ENCODE data around the gene CCNA2. TPM values are rescaled to one million over a fixed set of nuclear protein-coding genes. Genes with fewer than 3 reads are reported as not detected.

Gene CCNA2
- total RNA-seq, 3 donors from 2014 or later = 2.8 to 18.9 (median 4.0) TPM

DNA sequence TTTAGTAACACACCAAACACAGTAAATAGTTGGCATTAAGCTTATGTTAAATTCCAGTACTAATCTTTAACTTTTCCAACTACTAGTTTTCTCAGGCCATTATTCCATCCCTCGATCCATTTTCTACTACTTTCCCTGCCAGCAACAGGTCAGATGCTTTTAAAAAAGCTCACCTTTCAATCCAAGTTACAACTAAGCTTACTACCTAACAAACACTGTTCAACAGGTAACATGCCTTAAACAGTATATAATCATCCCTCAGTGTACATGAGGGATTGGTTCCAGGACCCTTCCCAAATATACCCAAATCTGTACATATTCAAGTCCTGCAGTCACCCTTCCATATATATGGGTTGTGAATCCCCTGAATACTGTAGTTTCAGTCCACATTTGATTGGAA lies 5.5 kb downstream of the CCNA2 start:
- TF ChIP-seq, protein P1, sequence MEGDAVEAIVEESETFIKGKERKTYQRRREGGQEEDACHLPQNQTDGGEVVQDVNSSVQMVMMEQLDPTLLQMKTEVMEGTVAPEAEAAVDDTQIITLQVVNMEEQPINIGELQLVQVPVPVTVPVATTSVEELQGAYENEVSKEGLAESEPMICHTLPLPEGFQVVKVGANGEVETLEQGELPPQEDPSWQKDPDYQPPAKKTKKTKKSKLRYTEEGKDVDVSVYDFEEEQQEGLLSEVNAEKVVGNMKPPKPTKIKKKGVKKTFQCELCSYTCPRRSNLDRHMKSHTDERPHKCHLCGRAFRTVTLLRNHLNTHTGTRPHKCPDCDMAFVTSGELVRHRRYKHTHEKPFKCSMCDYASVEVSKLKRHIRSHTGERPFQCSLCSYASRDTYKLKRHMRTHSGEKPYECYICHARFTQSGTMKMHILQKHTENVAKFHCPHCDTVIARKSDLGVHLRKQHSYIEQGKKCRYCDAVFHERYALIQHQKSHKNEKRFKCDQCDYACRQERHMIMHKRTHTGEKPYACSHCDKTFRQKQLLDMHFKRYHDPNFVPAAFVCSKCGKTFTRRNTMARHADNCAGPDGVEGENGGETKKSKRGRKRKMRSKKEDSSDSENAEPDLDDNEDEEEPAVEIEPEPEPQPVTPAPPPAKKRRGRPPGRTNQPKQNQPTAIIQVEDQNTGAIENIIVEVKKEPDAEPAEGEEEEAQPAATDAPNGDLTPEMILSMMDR (IDR thresholded peaks at IDR 0.05) = no peak
- Histone ChIP-seq H3K4me3 (no peak overlapping the region), H3K36me3 (ENCODE audit: low read depth) (no peaks in the 10 kb centered on the region), H3K9me3 (no peaks in the 10 kb centered on the region), H3K4me1 (ENCODE audit: low read depth) (no peaks in the 10 kb centered on the region)
- no peak for DNase-seq
- ATAC-seq = no peak
- intact Hi-C loops (cut with DNase I, micrococcal nuclease) = no loop called here

DNA sequence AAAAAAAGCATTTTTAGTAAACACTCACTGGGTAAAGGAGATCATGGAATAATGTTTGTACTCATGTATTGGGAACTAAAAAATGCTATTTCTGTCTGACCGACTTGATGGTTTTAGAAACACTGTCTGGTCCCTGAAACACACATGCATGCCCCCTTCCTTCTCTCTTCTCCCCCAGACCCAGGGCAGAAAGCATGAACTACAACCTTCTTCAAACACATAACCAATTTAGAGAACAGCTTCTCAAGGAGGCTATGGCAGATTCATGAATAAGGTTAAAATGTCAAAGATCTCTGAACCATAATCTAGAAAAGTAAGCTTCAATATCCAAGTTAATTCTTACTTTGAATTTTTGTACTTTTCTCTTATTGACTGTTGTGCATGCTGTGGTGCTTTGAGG lies 6.0 kb downstream of the CCNA2 start:
- H3K4me3 ChIP-seq = no peak overlapping the region
- intact Hi-C loops (cut with DNase I, micrococcal nuclease) = no loop called here
- H3K9me3 ChIP-seq = no peaks in the 10 kb centered on the region
- ATAC-seq (no peak), DNase-seq (no peak)
- H3K4me1 ChIP-seq (ENCODE audit: low read depth) = no peaks in the 10 kb centered on the region
- no peaks in the 10 kb centered on the region for H3K36me3 ChIP-seq (ENCODE audit: low read depth)
- TF ChIP-seq, protein P1 (IDR thresholded peaks at IDR 0.05) = no peak

DNA sequence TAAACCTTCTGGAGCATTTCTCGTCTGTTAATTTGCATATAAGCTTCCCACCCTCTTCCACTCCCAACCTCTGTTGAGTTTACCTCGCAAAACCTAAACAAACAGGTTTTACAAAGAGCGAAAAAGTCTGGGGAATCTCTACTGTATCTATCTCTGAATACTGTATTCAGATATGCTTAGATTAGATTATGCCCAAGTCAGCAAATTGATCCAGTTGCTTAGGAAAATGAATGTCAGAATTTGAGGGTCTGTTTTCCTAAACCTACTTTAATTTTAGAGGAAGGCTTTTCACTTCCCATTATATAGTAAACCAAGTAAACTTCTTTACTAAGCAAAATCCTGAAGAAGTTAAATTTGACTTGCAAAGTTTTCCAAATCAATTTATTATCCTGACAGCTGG lies 6.7 kb downstream of the CCNA2 start:
- ATAC-seq = no peak
- no peak for DNase-seq
- no peaks in the 10 kb centered on the region for H3K36me3 ChIP-seq (ENCODE audit: low read depth)
- no peaks in the 10 kb centered on the region for H3K4me1 ChIP-seq (ENCODE audit: low read depth)
- intact Hi-C loops (cut with DNase I, micrococcal nuclease) = no loop called here
- TF ChIP-seq, protein P1 (IDR thresholded peaks at IDR 0.05) = no peak
- H3K4me3 ChIP-seq = no peak overlapping the region
- H3K9me3 ChIP-seq = no peaks in the 10 kb centered on the region

DNA sequence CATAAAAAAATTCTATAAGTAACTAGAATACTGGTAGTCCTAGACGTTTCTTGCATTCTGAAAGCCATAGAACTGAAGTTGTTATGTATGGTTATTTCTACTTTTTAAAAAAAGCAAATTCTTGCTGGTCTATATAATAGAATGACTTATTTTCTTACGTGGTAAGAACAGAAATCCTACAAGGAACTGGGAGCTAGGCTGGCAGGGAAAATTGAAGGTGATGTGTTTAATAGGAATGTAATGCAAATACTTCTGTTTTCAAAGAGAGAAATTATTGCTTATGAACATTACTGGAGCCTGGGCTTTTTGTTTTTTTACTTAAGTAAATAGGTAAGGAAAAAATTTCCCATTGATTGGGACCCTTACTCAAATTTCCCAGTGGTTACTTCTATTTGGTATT lies 8.9 kb downstream of the CCNA2 start:
- no peak overlapping the region for H3K4me3 ChIP-seq
- no peaks in the 10 kb centered on the region for H3K9me3 ChIP-seq
- TF ChIP-seq, protein P1 (IDR thresholded peaks at IDR 0.05) = no peak
- no peak for ATAC-seq
- intact Hi-C loops (cut with DNase I, micrococcal nuclease) = no loop called here
- DNase-seq = no peak
- no peaks in the 10 kb centered on the region for H3K36me3 ChIP-seq (ENCODE audit: low read depth)
- no peaks in the 10 kb centered on the region for H3K4me1 ChIP-seq (ENCODE audit: low read depth)

DNA sequence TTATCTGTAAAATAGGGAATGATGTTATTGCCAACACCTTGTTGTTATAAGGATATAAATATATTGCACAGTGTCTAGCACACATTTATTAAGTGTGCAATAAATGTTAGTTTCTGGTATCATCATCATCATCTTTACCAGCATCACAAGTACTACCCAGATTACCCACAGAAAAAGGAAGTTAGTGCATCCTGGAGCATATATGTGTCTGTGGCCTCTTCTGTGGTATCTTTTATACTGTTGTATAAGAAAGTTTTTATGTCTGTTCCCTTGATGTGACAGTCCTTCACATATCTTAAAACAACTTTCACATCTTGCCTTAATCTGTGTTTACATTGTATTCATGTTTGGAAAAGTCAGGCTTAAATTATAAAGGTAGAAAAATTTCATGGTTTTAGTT lies 12.6 kb downstream of the CCNA2 start:
- H3K36me3 ChIP-seq (ENCODE audit: low read depth) = no peaks in the 10 kb centered on the region
- intact Hi-C loops (cut with DNase I, micrococcal nuclease) = no loop called here
- no peak for DNase-seq
- TF ChIP-seq, protein P1 (IDR thresholded peaks at IDR 0.05) = no peak
- no peak for ATAC-seq
- no peak overlapping the region for H3K4me3 ChIP-seq
- no peaks in the 10 kb centered on the region for H3K9me3 ChIP-seq
- H3K4me1 ChIP-seq (ENCODE audit: low read depth) = no peaks in the 10 kb centered on the region

DNA sequence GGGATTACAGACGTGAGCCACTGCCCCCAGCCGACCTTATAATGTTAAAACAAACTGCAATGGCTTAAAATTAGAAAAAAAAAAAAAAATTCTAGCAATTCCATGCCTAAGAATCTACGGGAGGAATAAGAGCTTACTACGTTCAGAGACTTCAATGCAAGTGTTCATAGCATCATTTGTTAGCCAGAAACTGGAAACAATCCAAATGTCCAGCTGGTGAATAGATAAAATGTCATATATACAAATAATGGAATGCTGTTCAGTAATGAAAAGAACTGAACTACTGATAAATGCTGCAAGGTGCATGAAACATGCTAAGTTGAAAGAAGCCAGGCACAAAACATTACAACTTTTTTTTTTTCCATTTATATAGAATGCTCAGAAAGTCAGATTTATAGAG lies 17.3 kb downstream of the CCNA2 start:
- no peaks in the 10 kb centered on the region for H3K4me1 ChIP-seq (ENCODE audit: low read depth)
- no peak for ATAC-seq
- no peak overlapping the region for H3K4me3 ChIP-seq
- no peaks in the 10 kb centered on the region for H3K36me3 ChIP-seq (ENCODE audit: low read depth)
- intact Hi-C loops (cut with DNase I, micrococcal nuclease) = no loop called here
- no peaks in the 10 kb centered on the region for H3K9me3 ChIP-seq
- TF ChIP-seq, protein P1 (IDR thresholded peaks at IDR 0.05) = no peak
- DNase-seq = no peak
